GM18505 (cell line): ENCODE measurements around the gene IFT88.
"Not testable (repeated sequence)": the region's sequence is repeated elsewhere in the genome, so short reads cannot be mapped to it uniquely, and the experiment has no call there.

ENCODE experiments used
- ATAC-seq: cut with Tn5 transposase; IDR thresholded peaks from one replicate; pipeline ENCODE4 v1.9.1; 2021; ENCODE audit not compliant: unreplicated experiment
- POLR2A ChIP-seq: IDR thresholded peaks from 4 replicates; pipeline ENCODE4 v1.6.1; 2011; ENCODE audit warnings: borderline replicate concordance; ENCODE audit not compliant: insufficient read depth, insufficient read length; ENCODE audit errors: extremely low read depth

IFT88 gene

DNA sequence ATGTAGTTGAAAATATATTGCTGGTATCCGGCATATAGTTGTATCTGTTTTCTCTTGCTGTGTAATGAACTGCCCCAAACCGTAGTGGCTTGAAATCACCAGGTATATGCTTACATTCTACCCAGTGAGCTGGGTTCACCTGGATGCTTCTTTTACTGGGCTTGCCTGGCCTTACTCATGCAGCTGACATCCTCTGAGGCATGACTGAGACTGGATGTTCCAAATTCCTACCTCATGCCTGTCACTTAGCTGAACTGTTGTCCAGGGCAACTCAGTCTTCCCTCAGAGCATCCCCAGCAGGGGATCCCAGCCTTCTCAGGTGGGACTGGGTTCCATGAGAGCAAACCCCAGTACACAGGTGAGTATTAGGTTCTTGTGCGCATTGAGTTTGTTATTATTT lies 66.8 kb downstream of the IFT88 start:
- no peak for TF ChIP-seq POLR2A
- ATAC-seq: no peak

DNA sequence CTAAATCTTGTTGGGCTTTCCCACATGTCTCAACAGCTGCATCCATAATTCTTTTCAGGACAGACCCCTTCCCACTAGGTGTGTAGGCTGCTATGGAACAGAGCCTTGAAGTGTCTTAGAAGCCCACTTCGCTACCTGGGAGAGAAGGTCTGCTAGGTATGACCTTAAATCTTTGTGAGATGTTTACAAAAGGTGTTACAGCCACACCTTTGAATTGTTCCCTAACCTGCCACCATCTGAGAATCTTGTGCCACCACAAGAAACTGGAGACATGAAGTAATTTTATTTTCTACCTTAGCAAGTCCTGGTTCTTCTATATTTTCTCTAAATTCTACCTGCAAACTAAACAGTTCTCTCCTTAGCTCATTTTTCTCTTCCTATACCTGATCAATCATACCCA lies 69.1 kb downstream of the IFT88 start:
- ATAC-seq: no peak
- TF ChIP-seq POLR2A: no peak

DNA sequence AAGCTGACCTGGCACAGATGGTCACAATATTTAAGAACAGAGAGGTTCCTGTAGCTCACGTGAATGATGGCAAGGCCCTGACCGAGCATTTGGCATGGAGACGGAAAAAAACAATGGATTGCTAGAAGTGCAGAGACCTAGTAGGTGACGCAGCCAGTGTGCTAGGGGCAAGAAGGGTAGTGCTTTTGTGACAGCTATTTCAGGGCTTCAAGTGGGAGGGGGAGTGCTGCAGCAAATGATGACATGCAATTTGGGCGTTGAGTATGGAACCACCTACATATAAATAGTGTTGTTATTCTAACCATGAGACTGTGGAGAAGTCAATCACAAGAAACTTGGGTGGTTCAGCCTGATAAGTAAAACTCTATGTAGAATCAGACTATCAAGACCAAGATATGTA lies 70.9 kb downstream of the IFT88 start:
- no peak for ATAC-seq

DNA sequence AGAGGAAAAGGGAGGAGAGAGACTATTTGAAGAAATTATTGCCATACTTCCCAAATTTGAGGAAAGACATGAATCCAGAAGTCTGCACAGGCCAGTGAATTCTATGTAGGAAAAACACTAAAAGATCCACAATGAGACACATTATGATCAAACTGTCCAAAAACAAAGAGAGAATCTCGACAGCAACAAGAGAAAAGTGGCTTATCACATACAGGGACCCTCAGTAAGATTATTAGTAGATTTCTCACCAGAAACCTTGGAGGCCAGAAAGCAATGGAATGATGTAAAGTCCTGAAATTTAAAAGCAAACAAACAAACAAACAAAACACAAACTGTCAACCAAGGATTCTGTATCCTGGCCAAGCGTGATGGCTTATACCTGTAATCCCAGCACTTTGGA lies 80.8 kb downstream of the IFT88 start:
- no peak for TF ChIP-seq POLR2A
- no peak for ATAC-seq

More for the DNA sequence above, 70.9 kb downstream of the IFT88 start:
- TF ChIP-seq POLR2A: no peak

DNA sequence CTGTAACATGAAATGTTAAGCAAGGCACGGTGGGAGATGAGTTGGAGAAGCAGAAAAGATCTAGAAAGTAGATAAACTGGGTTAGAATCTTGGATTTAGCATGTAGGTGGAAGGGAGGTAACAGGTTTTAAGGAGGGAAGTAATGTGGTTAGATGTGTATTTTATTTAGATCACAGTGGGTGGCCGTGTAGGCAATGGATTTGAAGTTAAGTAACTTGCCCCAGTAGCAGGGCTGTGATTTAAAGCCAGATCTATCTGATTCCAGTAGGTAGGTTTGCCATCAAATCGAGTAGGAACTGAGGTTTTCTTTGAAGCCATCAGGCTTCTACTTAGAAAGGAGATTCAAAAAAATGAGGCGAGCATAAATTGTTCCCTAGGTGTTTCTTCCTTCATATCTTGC lies 86.0 kb downstream of the IFT88 start:
- TF ChIP-seq POLR2A: no peak

DNA sequence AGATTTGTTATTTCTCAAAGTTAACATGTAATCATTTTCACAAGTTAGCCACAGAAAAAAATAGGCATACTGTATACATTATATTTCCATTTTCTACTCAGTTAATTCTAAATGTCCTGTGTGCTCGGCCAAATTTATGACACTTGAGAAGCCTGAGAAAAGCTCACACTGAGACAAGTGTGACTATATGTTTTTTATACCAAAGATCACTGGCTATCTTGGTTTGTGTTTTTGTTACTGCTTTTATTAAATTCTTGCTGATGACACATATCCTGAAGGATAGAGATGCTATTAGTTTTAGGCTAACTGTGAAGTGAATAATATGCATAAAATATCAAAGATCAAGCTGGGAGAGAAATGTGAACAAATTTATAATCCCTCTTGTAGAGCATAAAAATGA lies 87.2 kb downstream of the IFT88 start:
- no peak for TF ChIP-seq POLR2A
- no peak for ATAC-seq

More for the DNA sequence above, 86.0 kb downstream of the IFT88 start:
- ATAC-seq: no peak

DNA sequence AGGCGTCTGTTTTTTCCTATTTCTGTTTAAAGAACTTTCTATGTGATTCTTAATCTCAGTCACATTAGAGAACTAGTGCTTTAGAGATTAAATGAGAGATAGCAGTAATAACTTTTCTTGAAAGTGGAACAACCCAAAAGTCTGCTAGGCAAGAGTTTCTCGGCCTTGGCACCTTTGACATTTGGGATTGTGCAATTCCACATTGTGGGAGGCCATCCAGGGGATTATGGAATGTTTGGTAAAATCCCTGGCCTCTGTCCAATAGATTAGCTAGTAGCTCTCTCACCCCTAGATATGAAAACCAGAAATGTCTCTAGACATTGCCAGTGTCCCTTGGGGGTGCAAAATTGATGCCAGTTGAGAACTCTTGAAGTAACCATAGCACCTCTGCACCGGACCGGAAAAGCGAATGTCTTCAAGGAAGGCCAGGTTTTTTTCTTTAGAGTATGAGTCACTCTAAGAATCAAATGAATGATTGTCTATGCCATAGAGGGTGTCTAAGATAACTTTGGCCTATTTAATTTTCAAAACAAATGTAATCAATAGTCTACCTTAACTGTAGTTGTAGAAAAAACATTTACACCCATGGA lies 91.6 kb downstream of the IFT88 start:
- no peak for TF ChIP-seq POLR2A
- no peak for ATAC-seq

DNA sequence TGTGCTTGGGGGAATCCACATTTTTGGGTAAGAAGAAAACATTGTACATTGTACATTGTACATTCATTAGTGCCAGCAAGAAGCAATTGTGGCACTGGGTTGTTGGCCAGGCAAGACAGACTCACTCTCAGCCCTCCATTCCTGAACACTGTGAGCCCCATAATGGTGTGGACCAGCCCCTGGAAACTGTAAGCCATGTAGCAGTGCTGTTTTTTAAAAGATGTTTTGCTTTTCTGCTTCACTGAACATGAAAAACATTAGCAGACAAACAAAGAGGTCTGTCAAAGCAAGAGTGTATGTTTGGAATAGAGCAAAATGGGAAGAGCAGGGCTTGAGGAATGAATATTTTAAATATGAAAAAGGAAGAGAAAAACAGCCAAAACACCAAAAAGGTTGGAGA lies 97.4 kb downstream of the IFT88 start:
- no peak for TF ChIP-seq POLR2A

DNA sequence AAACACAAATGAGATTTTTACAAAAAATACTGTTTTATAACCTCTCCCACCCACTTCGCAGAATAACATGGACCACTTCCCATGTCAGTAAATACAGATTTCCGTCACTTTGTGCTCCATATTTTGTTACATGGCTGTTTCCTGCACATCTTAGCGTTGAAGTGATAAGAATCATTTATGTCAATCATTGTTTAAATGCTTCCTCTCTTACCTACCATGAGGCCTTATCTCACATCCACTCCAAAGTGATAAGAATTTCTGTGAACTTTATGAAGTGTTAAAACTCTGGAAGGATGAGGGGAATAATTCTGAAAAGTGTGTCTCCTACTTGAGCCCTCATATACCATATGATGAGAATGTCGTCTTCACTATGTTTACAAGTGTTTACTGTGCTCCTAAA lies 100.0 kb downstream of the IFT88 start:
- ATAC-seq: no peak
- TF ChIP-seq POLR2A: no peak

More for the DNA sequence above, 97.4 kb downstream of the IFT88 start:
- ATAC-seq: no peak

DNA sequence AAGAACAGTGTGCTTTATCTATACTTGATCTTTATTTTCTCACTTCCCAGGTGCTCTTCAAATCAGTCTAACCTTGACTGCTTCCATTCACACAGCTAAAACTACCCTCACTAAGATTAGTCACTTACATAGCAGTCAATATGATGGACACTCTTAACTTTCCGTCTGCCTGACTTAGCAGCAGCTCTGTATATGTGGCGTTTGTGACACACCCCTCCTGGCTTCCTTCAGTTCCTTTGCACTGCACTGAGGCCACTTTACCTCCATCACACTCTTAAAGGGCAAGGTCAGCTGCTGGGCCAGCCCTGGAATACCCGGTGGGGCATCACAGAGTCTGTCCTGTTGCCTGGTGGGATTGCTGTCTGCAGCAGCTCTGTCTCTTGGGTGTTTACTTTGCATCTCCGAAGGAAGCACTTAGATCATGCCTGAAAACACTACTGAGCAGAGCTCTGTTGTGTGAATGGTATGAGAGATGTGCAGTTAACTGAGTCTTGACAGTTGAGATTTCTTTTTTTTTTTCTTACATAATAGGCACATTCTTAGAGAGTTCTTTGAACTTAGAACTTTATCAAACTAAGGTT lies 101.0 kb downstream of the IFT88 start:
- TF ChIP-seq POLR2A: no peak
- no peak for ATAC-seq

DNA sequence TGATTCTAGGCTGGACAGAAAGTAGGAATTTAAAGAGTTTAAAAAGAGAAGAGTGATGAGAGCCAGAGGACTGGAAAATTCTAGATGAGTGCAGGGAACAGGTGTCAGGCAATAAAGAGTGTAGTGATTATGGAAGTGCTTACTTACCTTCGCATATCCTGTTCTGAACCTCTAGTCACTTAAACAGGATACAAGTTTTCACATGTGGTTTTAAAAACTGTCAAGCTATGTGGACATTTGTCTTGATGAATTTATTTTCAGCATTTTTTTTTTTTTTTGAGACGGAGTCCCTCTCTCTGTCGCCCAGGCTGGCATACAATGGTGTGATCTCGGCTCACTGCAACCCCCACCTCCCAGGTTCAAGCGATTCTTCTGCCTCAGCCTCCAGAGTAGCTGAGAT lies 102.2 kb downstream of the IFT88 start:
- no peak for ATAC-seq
- no peak for TF ChIP-seq POLR2A

DNA sequence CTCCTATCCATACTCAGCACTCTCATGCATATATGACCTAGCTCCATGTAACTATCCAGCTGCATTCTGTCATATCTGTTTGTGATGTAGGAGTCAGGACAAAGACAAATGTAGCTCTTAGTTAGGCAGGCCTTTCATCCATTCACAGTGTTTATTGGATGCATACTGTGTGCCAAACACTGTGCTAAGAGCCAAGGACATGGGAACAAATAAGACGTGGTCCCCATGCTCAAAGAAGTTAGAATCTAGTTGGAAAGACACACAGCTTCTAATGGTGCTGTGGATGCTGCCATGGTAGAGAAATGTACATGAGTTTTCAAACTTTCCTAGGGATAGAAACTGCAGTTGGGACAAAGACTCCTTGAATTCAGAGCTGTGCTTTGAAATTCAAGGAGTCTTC lies 104.8 kb downstream of the IFT88 start:
- no peak for TF ChIP-seq POLR2A
- no peak for ATAC-seq

DNA sequence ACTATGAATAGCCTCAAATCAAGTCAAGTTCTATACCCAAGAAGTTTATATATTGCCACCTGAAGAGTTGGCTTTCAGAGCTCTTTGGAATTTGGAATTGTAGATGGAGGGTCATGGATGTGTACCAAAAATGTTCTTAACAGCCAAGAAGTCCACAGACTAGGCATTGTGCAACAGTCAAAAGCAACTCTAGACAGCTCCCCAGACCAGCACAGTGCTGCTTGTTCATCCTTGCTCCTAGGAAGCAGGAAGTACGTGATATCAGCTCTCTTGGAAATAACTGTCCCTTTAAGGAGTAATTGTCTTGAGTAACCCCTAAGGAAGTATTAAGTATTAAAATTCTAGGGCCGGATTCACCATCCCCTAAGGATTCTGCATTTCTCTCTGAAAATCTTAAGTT lies 105.8 kb downstream of the IFT88 start:
- no peak for TF ChIP-seq POLR2A
- ATAC-seq: no peak

DNA sequence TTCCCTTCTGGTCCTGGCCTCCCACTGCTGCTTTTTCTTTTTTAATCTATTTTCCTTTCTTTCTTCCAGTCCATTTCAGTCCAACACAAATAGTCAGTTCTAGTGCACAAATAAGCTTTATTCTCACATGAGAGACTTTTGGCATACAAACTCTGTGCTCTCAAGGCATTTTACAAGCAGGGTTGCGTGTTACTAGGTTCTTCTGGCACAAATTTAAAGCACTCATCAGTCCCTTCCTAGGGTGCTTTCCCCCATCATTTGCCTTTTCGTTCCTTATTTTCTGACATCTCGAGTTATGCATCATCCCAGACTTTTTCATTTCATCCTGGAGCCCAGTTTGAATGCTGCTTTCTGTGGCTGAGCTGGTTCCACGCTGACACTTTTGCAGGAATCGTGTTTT lies 106.8 kb downstream of the IFT88 start:
- no peak for ATAC-seq
- no peak for TF ChIP-seq POLR2A

DNA sequence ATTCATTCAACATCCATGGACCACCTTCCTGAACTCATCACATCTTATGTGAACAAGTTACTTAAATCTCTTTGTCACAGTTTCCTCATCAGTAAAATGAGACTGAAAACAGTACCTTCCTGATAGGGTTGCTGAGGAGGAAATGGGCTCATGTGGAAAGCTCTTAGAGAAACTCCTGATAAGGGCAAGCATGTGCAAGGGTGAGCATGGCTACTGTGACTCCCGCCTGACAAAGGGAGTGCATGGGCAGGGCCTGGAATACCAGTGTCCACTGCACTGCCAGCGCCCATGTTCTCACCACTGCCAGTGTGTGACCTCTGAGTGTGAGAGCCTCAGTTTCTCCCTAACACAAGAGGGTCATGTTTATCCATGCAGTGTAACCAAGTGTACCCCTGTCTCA lies 109.3 kb downstream of the IFT88 start:
- ATAC-seq: no peak
- TF ChIP-seq POLR2A: no peak

DNA sequence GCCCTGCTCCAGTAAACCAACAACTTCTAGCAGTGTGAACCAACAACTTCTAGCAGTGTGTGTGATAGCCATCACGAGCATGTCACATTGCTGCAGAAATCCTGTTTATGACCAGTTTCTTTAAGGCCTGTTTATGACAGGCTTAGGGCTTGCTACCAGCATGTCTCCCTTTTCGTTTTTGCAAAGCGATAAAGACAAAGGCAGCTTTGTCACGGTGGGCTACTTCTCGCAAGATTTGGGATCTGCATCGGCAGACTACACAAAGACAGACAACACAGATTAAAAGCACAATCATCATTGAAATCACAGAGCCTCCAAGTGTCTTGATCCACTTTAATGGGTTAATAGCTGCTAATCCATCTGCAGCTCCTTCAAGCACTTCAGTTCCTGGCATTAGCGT lies 111.6 kb downstream of the IFT88 start:
- ATAC-seq: not testable (repeated sequence)
